ENCODE results near the gene CAMSAP1.

The CAMSAP1 gene

GRCh38 chr9:135906291-135907005 is 898 bp downstream of the CAMSAP1 start:
- peak; percentile 20; the same call in 2 of the 3 replicates for ATAC-seq (ENCODE audit: low read depth)
- Histone ChIP-seq H3K4me1 (ENCODE audit: insufficient read depth, poor library complexity, severe bottlenecking) (peaks cover 40% of the 10 kb centered on the region), H3K9me3 (ENCODE audit: severe bottlenecking) (no peaks in the 10 kb centered on the region), H3K4me3 (ENCODE audit: severe bottlenecking) (peak overlapping the region; percentile 64), H3K27me3 (ENCODE audit: insufficient read depth, poor library complexity, severe bottlenecking) (no peaks in the 10 kb centered on the region), H3K36me3 (ENCODE audit: low read depth) (peaks cover 30% of the 10 kb centered on the region), H3K27ac (ENCODE audit: poor library complexity, severe bottlenecking) (peak overlapping the region; percentile 75)
- DNase-seq (ENCODE audit: low spot score): no peak
- TF ChIP-seq CTCF (IDR thresholded peaks at IDR 0.05; ENCODE audit: poor library complexity, severe bottlenecking): no peak

- no peaks in the 10 kb centered on the region for H3K27me3 ChIP-seq (ENCODE audit: insufficient read depth, poor library complexity, severe bottlenecking)
- ATAC-seq (ENCODE audit: low read depth) (peak; percentile 43), DNase-seq (ENCODE audit: low spot score) (no peak)
- no peaks in the 10 kb centered on the region for H3K9me3 ChIP-seq (ENCODE audit: severe bottlenecking)
- H3K4me1 ChIP-seq (ENCODE audit: insufficient read depth, poor library complexity, severe bottlenecking): peaks cover 40% of the 10 kb centered on the region
- peak overlapping the region; percentile 75 for H3K27ac ChIP-seq (ENCODE audit: poor library complexity, severe bottlenecking)
- peaks cover 23% of the 10 kb centered on the region for H3K36me3 ChIP-seq (ENCODE audit: low read depth)
- H3K4me3 ChIP-seq (ENCODE audit: severe bottlenecking): peak overlapping the region; percentile 64
- TF ChIP-seq CTCF (IDR thresholded peaks at IDR 0.05; ENCODE audit: poor library complexity, severe bottlenecking): no peak
Observed at GRCh38 chr9:135905380-135906258, 1.7 kb downstream of the CAMSAP1 start.

GRCh38 chr9:135903786-135904520 is 3.4 kb downstream of the CAMSAP1 start:
- Histone ChIP-seq H3K27me3 (ENCODE audit: insufficient read depth, poor library complexity, severe bottlenecking) (no peaks in the 10 kb centered on the region), H3K27ac (ENCODE audit: poor library complexity, severe bottlenecking) (peak overlapping the region; percentile 75), H3K9me3 (ENCODE audit: severe bottlenecking) (no peaks in the 10 kb centered on the region), H3K4me3 (ENCODE audit: severe bottlenecking) (no peak overlapping the region), H3K4me1 (ENCODE audit: insufficient read depth, poor library complexity, severe bottlenecking) (peaks cover 38% of the 10 kb centered on the region), H3K36me3 (ENCODE audit: low read depth) (peaks cover 8% of the 10 kb centered on the region)
- DNase-seq (ENCODE audit: low spot score): no peak
- no peak for ATAC-seq (ENCODE audit: low read depth)
- TF ChIP-seq CTCF (IDR thresholded peaks at IDR 0.05; ENCODE audit: poor library complexity, severe bottlenecking): no peak

GRCh38 chr9:135903358-135903656 is 4.0 kb downstream of the CAMSAP1 start:
- Histone ChIP-seq H3K27me3 (ENCODE audit: insufficient read depth, poor library complexity, severe bottlenecking) (no peaks in the 10 kb centered on the region), H3K9me3 (ENCODE audit: severe bottlenecking) (no peaks in the 10 kb centered on the region), H3K4me3 (ENCODE audit: severe bottlenecking) (no peak overlapping the region), H3K4me1 (ENCODE audit: insufficient read depth, poor library complexity, severe bottlenecking) (peaks cover 31% of the 10 kb centered on the region), H3K27ac (ENCODE audit: poor library complexity, severe bottlenecking) (peak overlapping the region; percentile 20), H3K36me3 (ENCODE audit: low read depth) (0 out of 2 replicates have a peak, but pooled peaks cover 3% of the 10 kb centered on the region)
- ATAC-seq (ENCODE audit: low read depth): no peak
- TF ChIP-seq CTCF (IDR thresholded peaks at IDR 0.05; ENCODE audit: poor library complexity, severe bottlenecking): no peak
- DNase-seq (ENCODE audit: low spot score): no peak

Data from RWPE2 (cell line).